Skeletal muscle satellite cell (primary cell): ENCODE measurements around the gene ACAD8.
"Not testable (repeated sequence)": the region's sequence is repeated elsewhere in the genome, so short reads cannot be mapped to it uniquely, and the experiment has no call there.

ENCODE experiments used
- H3K27me3 ChIP-seq: 2 replicates; pipeline ENCODE4 v1.7.0; 2013; ENCODE audit warnings: low read length; ENCODE audit not compliant: control insufficient read depth, insufficient read depth
- H3K36me3 ChIP-seq: 2 replicates; pipeline ENCODE4 v1.7.0; 2013; ENCODE audit warnings: mild to moderate bottlenecking, control low read depth, low read length; ENCODE audit not compliant: insufficient read depth
- H3K4me1 ChIP-seq: 2 replicates; pipeline ENCODE4 v1.7.0; 2013; ENCODE audit warnings: low read length; ENCODE audit not compliant: control insufficient read depth, insufficient read depth
- H3K4me2 ChIP-seq: 2 replicates; pipeline ENCODE4 v1.7.0; 2013; ENCODE audit warnings: mild to moderate bottlenecking, low read length
- H3K4me3 ChIP-seq: 2 replicates; pipeline ENCODE4 v1.7.0; 2013; ENCODE audit warnings: low read length
- H3K9ac ChIP-seq: 2 replicates; pipeline ENCODE4 v1.7.0; 2013; ENCODE audit warnings: mild to moderate bottlenecking, low read depth, low read length, moderate library complexity
- H3K9me3 ChIP-seq: replicated peaks from 2 replicates; pipeline ENCODE4 v1.7.0; 2013; ENCODE audit warnings: mild to moderate bottlenecking, control low read depth, low read length

Gene ACAD8

DNA sequence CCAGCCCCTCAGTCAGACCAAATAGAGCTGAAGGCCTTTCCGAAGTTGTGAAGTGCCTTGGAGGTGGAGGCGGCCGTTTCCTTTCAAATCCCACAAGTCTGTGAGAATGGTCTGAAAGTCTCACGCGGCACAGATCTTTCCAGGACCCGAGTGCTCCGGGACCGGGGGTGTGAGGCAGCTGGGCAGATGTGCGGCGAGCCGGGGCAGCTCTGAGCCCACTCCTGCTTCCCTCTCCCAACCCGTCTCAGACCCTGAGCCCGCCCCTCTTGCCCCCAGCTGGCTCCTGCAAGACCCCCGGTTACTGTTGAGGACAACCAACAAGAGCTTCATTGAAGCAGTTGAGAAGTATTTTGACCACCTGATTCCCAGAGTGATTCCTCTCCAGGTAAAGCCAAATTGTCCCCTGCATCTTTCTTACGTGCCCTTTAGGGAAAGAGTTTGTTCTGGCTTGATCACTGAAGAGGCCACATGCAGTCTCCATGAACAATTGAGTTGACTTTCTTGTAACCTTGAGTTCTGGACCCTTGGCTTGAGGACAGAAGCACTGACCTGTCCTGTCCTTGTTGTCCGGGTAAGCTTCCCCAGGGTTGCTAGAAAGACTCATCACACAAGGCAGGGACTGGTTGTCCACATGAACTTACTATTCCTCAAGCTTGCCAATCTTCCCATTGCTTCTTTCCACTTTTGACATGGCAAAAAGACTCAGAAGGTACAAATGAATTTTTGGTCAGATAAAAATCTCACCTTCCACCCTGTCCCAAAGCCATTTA is 30.3 kb downstream of the ACAD8 start:
- H3K9ac ChIP-seq, result no peak overlapping the region
- no peak overlapping the region for H3K4me3 ChIP-seq
- no peak overlapping the region for H3K4me2 ChIP-seq
- H3K4me1 ChIP-seq, result no peaks in the 10 kb centered on the region
- H3K9me3 ChIP-seq, result no peaks in the 10 kb centered on the region
- no peaks in the 10 kb centered on the region for H3K36me3 ChIP-seq
- H3K27me3 ChIP-seq, result peaks cover 8% of the 10 kb centered on the region

GRCh38 chr11:134284349-134284748 is 31.0 kb downstream of the ACAD8 start:
- H3K4me2 ChIP-seq, H3K27me3 ChIP-seq, H3K4me1 ChIP-seq, H3K9ac ChIP-seq, H3K9me3 ChIP-seq, H3K36me3 ChIP-seq, H3K4me3 ChIP-seq: not testable (repeated sequence)

DNA sequence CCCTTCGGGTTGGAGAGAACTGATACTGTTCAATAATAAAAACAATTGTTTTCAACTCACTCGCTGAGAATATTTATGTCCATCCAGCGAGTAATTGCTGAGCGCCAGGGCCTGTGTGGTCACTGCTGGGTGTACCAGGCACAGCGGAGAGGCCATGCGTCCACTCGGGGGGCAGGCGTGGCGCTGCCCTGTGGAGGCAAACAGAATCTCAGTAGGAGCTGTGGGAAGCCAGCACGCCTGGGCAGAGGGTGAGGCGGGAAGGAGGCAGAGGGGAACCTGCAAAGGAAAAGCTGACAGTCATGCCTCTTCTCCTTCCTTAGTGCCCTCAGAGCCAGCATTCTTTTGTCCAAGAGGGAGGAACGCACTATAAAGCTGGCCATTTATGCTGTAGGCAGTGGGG is 34.2 kb downstream of the ACAD8 start:
- no peak overlapping the region for H3K4me3 ChIP-seq
- no peak overlapping the region for H3K4me2 ChIP-seq
- H3K9ac ChIP-seq, result no peak overlapping the region
- no peaks in the 10 kb centered on the region for H3K36me3 ChIP-seq
- no peaks in the 10 kb centered on the region for H3K9me3 ChIP-seq
- H3K27me3 ChIP-seq, result no peaks in the 10 kb centered on the region
- H3K4me1 ChIP-seq, result no peaks in the 10 kb centered on the region

DNA sequence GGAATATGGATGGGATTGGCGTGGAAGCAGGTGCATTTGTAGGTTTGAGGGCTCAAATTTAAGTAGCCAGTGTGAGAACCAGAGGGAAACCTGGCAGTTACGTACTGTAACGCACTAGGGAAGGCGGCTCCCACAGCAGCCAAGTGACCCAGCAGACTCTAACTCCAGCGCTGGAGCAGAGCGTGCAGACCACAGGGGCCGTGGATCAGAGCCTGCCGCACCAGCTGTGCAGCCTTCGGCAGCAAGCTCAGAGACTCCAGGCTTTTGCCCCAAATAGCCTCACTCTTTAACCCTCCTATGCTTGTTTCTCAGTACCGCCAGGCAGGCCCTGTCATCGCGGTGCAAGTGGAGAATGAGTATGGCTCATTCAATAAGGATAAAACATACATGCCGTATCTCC is 35.1 kb downstream of the ACAD8 start:
- H3K4me3 ChIP-seq, result no peak overlapping the region

DNA sequence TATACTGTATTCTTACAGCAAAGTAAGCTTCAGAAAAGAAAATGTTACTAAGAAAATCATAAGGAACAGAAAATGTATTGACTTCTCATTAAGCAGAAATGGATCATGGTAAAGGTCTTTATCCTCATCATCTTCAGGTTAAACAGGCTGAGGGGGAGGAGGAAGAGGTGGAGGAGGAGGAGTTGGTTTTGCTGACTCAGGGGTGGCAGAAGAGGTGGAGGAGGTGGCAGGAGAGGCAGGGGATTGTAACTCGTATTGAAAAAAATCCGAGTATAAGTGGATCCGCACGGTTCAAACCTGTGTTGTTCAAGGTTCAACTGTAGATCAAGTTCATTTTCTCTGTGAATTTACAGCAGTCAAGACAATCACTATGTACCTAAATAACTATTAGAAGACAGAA is 35.8 kb downstream of the ACAD8 start:
- H3K9me3 ChIP-seq, result no peaks in the 10 kb centered on the region
- no peak overlapping the region for H3K4me3 ChIP-seq
- no peaks in the 10 kb centered on the region for H3K36me3 ChIP-seq
- no peak overlapping the region for H3K9ac ChIP-seq
- no peaks in the 10 kb centered on the region for H3K27me3 ChIP-seq
- H3K4me1 ChIP-seq, result no peaks in the 10 kb centered on the region
- no peak overlapping the region for H3K4me2 ChIP-seq

More for the DNA sequence above, 35.1 kb downstream of the ACAD8 start:
- H3K4me1 ChIP-seq, result no peaks in the 10 kb centered on the region
- no peaks in the 10 kb centered on the region for H3K36me3 ChIP-seq
- no peaks in the 10 kb centered on the region for H3K9me3 ChIP-seq
- H3K4me2 ChIP-seq, result no peak overlapping the region
- no peaks in the 10 kb centered on the region for H3K27me3 ChIP-seq
- H3K9ac ChIP-seq, result no peak overlapping the region

- Histone ChIP-seq H3K9me3 (no peaks in the 10 kb centered on the region), H3K36me3 (no peaks in the 10 kb centered on the region), H3K27me3 (no peaks in the 10 kb centered on the region), H3K9ac (no peak overlapping the region), H3K4me2 (no peak overlapping the region), H3K4me3 (no peak overlapping the region), H3K4me1 (no peaks in the 10 kb centered on the region)
Measured at GRCh38 chr11:134289789-134290188, 36.4 kb downstream of the ACAD8 start.

DNA sequence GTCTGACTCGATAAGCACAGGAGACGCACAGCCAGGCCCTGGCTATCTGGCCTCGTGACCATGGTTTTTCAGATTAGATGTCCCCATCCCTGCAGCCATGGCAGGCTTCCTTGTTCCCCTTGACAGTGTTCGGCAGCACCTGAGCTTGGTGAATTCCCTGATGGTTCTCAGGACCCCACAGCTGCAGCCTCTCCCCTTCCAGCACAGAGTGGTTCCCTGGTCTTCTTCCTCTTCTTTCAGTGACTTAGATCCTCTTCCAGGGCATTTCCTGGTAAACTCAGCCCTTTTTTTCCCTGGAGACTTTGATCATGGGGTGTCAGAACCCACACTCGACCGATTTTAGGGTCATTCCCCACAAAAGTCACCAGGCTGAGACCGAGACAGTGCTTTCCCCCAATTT is 37.3 kb downstream of the ACAD8 start:
- H3K9me3 ChIP-seq, result no peaks in the 10 kb centered on the region
- H3K36me3 ChIP-seq, result no peaks in the 10 kb centered on the region
- no peaks in the 10 kb centered on the region for H3K27me3 ChIP-seq

DNA sequence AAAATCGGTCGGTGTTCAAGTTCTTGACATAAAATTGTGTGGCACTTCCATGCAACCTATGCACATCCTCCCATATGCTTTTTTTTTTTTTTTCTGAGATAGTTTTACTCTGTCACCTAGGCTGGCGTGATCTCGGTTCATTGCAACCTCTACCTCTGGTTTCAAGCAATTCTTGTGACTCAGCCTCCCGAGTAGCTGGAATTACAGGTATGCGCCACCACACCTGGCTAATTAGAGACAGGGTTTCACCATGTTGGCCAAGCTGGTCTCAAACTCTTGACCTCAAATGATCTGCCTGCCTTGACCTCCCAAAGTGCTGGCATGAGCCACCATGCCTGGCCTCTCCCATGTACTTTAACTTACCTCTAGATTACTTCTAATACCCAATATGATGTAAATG is 37.8 kb downstream of the ACAD8 start:
- H3K4me1 ChIP-seq, result no peaks in the 10 kb centered on the region
- H3K9ac ChIP-seq, result no peak overlapping the region
- no peaks in the 10 kb centered on the region for H3K9me3 ChIP-seq
- H3K4me3 ChIP-seq, result no peak overlapping the region
- H3K27me3 ChIP-seq, result no peaks in the 10 kb centered on the region
- H3K36me3 ChIP-seq, result no peaks in the 10 kb centered on the region
- H3K4me2 ChIP-seq, result no peak overlapping the region

More for the DNA sequence above, 37.3 kb downstream of the ACAD8 start:
- Histone ChIP-seq H3K4me3 (no peak overlapping the region), H3K4me2 (no peak overlapping the region), H3K9ac (no peak overlapping the region), H3K4me1 (no peaks in the 10 kb centered on the region)

GRCh38 chr11:134292661-134293060 is 39.3 kb downstream of the ACAD8 start:
- Histone ChIP-seq H3K4me1 (no peaks in the 10 kb centered on the region), H3K9me3 (no peaks in the 10 kb centered on the region), H3K36me3 (no peaks in the 10 kb centered on the region), H3K27me3 (no peaks in the 10 kb centered on the region), H3K4me3 (no peak overlapping the region), H3K9ac (no peak overlapping the region), H3K4me2 (no peak overlapping the region)

GRCh38 chr11:134293119-134294113 is 40.0 kb downstream of the ACAD8 start:
- Histone ChIP-seq H3K4me3 (no peak overlapping the region), H3K4me2 (no peak overlapping the region), H3K9ac (no peak overlapping the region), H3K9me3 (no peaks in the 10 kb centered on the region), H3K4me1 (no peaks in the 10 kb centered on the region), H3K36me3 (no peaks in the 10 kb centered on the region), H3K27me3 (no peaks in the 10 kb centered on the region)

GRCh38 chr11:134294664-134295063 is 41.3 kb downstream of the ACAD8 start:
- Histone ChIP-seq H3K9me3 (no peaks in the 10 kb centered on the region), H3K4me2 (no peak overlapping the region), H3K4me3 (no peak overlapping the region), H3K36me3 (no peaks in the 10 kb centered on the region), H3K27me3 (no peaks in the 10 kb centered on the region), H3K4me1 (no peaks in the 10 kb centered on the region), H3K9ac (no peak overlapping the region)
